Measurements from ENCODE around the gene UBE2K. TPM values are rescaled to one million over a fixed set of nuclear protein-coding genes. Genes with fewer than 3 reads are reported as not detected.

The UBE2K gene
- total RNA-seq, 1 donor from 2014 or later: 102 TPM

DNA sequence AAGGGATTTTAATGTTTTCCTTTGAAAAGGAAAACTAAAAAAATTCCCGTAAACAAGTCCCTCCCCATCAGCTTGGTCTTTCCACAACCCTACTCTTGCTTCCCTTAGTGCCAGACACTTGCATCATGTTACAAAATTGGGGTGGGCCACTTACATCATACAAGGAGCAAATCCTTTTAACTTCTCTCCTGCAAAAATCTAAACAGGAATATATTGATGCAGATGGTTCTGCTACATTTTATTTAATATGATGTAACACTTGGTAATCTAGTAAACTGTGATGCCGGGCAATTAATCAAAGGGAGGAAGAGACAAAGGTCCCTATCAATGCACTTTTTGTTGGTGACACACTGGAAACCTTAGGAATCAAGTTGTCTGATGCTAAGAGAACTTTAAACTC, 125.3 kb downstream of the UBE2K start:
- H3K4me3 Mint-ChIP-seq (ENCODE audit: unreplicated experiment): no peak overlapping the region
- H3K4me1 Mint-ChIP-seq (ENCODE audit: unreplicated experiment): peaks cover 17% of the 10 kb centered on the region
- no peak for DNase-seq (ENCODE audit: low spot score)
- H3K27me3 Mint-ChIP-seq (ENCODE audit: unreplicated experiment): no peaks in the 10 kb centered on the region
- no peak overlapping the region for H3K27ac Mint-ChIP-seq (ENCODE audit: unreplicated experiment)
- no peaks in the 10 kb centered on the region for H3K9me3 Mint-ChIP-seq (ENCODE audit: unreplicated experiment)
- peaks cover 10% of the 10 kb centered on the region for H3K36me3 Mint-ChIP-seq (ENCODE audit: low read depth, unreplicated experiment)
- TF ChIP-seq, protein P1, sequence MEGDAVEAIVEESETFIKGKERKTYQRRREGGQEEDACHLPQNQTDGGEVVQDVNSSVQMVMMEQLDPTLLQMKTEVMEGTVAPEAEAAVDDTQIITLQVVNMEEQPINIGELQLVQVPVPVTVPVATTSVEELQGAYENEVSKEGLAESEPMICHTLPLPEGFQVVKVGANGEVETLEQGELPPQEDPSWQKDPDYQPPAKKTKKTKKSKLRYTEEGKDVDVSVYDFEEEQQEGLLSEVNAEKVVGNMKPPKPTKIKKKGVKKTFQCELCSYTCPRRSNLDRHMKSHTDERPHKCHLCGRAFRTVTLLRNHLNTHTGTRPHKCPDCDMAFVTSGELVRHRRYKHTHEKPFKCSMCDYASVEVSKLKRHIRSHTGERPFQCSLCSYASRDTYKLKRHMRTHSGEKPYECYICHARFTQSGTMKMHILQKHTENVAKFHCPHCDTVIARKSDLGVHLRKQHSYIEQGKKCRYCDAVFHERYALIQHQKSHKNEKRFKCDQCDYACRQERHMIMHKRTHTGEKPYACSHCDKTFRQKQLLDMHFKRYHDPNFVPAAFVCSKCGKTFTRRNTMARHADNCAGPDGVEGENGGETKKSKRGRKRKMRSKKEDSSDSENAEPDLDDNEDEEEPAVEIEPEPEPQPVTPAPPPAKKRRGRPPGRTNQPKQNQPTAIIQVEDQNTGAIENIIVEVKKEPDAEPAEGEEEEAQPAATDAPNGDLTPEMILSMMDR (IDR thresholded peaks at IDR 0.05; ENCODE audit: unreplicated experiment): no peak

GRCh38 chr4:39825090-39825489, 127.2 kb downstream of the UBE2K start:
- no peaks in the 10 kb centered on the region for H3K9me3 Mint-ChIP-seq (ENCODE audit: unreplicated experiment)
- H3K36me3 Mint-ChIP-seq (ENCODE audit: low read depth, unreplicated experiment): peaks cover 18% of the 10 kb centered on the region
- no peaks in the 10 kb centered on the region for H3K27me3 Mint-ChIP-seq (ENCODE audit: unreplicated experiment)
- H3K27ac Mint-ChIP-seq (ENCODE audit: unreplicated experiment): no peak overlapping the region
- DNase-seq (ENCODE audit: low spot score): no peak
- no peak overlapping the region for H3K4me3 Mint-ChIP-seq (ENCODE audit: unreplicated experiment)
- TF ChIP-seq, protein P1 (IDR thresholded peaks at IDR 0.05; ENCODE audit: unreplicated experiment): no peak
- H3K4me1 Mint-ChIP-seq (ENCODE audit: unreplicated experiment): peaks cover 13% of the 10 kb centered on the region

DNA sequence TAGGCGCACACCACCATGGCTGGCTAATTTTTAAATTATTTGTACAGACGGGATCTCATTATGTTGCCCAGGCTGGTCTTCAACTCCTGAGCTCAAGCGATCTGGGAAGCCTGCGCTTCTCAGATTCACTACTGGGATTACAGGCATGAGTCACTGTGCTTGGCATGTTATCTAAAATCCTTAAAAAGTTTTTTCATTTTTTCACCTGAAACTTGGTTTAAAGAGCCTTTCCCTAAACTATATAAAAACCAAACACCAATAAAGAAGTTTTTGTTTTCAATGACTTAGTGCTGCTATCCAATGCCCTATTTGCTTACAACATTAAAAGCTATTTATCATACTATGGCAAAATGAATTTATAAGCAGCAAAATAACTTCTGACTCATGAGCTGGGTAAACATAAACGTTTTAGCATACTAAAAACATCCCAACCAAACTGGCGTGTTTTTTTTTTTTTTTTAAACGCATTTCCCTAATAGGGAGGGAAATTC, 127.8 kb downstream of the UBE2K start:
- Mint-ChIP-seq H3K4me3 (ENCODE audit: unreplicated experiment) (no peak overlapping the region), H3K36me3 (ENCODE audit: low read depth, unreplicated experiment) (peaks cover 18% of the 10 kb centered on the region), H3K27ac (ENCODE audit: unreplicated experiment) (peak overlapping the region; percentile 57), H3K9me3 (ENCODE audit: unreplicated experiment) (no peaks in the 10 kb centered on the region), H3K27me3 (ENCODE audit: unreplicated experiment) (no peaks in the 10 kb centered on the region), H3K4me1 (ENCODE audit: unreplicated experiment) (peaks cover 7% of the 10 kb centered on the region)
- DNase-seq (ENCODE audit: low spot score): no peak
- TF ChIP-seq, protein P1 (IDR thresholded peaks at IDR 0.05; ENCODE audit: unreplicated experiment): no peak

Other genes with a start within 250 kb of the UBE2K start
- gene RPL9, start 239.2 kb upstream of the UBE2K start, total RNA-seq (ENCODE audit: unreplicated experiment): 1,562 TPM
- gene LIAS, start 239.1 kb upstream of the UBE2K start, total RNA-seq (ENCODE audit: unreplicated experiment): 9.8 TPM
- 93.9 TPM for gene UGDH, start 170.7 kb upstream of the UBE2K start, total RNA-seq (ENCODE audit: unreplicated experiment)
- 19.4 TPM for gene SMIM14, start 59.3 kb upstream of the UBE2K start, total RNA-seq (ENCODE audit: unreplicated experiment)

All from endothelial cell (in vitro differentiated cells).